Measurements from ENCODE around the gene DLG1. TPM values are rescaled to one million over a fixed set of nuclear protein-coding genes. Genes with fewer than 3 reads are reported as not detected.

Gene DLG1
- 123 TPM for total RNA-seq

- peak; percentile 94 for DNase-seq
These were observed at the start of gene DLG1 for GRCh38 chr3:197298341-197298944. Gene DLG1, minus strand, starts transcription at chr3:197298612. Its CDS starts 1,408 bp downstream, at chr3:197297204.

- no peak for DNase-seq
These were observed 49.6 kb upstream of the DLG1 start for GRCh38 chr3:197348014-197348413.

- DNase-seq: peak; percentile 58
These were observed 47.0 kb upstream of the DLG1 start for GRCh38 chr3:197345390-197345789.

GRCh38 chr3:197344582-197345318, 46.3 kb upstream of the DLG1 start:
- no peak for DNase-seq

- DNase-seq: no peak
These were observed 45.4 kb upstream of the DLG1 start for GRCh38 chr3:197343656-197344408.

GRCh38 chr3:197343111-197343510, 44.7 kb upstream of the DLG1 start:
- no peak for DNase-seq

GRCh38 chr3:197340521-197340871, 42.1 kb upstream of the DLG1 start:
- DNase-seq: no peak

- peak; percentile 84 for DNase-seq
These were observed 41.6 kb upstream of the DLG1 start for GRCh38 chr3:197339841-197340520.

- no peak for DNase-seq
These were observed 40.2 kb upstream of the DLG1 start for GRCh38 chr3:197338586-197338985.

GRCh38 chr3:197337656-197338055, 39.2 kb upstream of the DLG1 start:
- no peak for DNase-seq

- DNase-seq: no peak
These were observed 38.8 kb upstream of the DLG1 start for GRCh38 chr3:197337214-197337613.

- no peak for DNase-seq
These were observed 37.9 kb upstream of the DLG1 start for GRCh38 chr3:197336348-197336747.

- DNase-seq: peak; percentile 54
These were observed 37.2 kb upstream of the DLG1 start for GRCh38 chr3:197335428-197336132.

- peak; percentile 33 for DNase-seq
These were observed 35.7 kb upstream of the DLG1 start for GRCh38 chr3:197333901-197334639.

- no peak for DNase-seq
These were observed 32.7 kb upstream of the DLG1 start for GRCh38 chr3:197331131-197331530.

- no peak for DNase-seq
These were observed 31.0 kb upstream of the DLG1 start for GRCh38 chr3:197329382-197329781.

- DNase-seq: no peak
These were observed 29.8 kb upstream of the DLG1 start for GRCh38 chr3:197328198-197328597.

GRCh38 chr3:197327701-197328100, 29.3 kb upstream of the DLG1 start:
- DNase-seq: peak; percentile 35

- no peak for DNase-seq
These were observed 27.4 kb upstream of the DLG1 start for GRCh38 chr3:197325773-197326172.

- no peak for DNase-seq
These were observed 23.7 kb upstream of the DLG1 start for GRCh38 chr3:197322149-197322548.

- no peak for DNase-seq
These were observed 22.2 kb upstream of the DLG1 start for GRCh38 chr3:197320582-197320981.
